Caco-2 (cell line): ENCODE data around the gene ZKSCAN8. TPM values are rescaled to one million over a fixed set of nuclear protein-coding genes. Genes with fewer than 3 reads are reported as not detected.

ENCODE experiments used
- BruUV-seq: library from RNA; stranded (reverse); fragments of 400-500 nt; replicated peaks from 2 replicates; lab custom pipeline; 2021; lab: Mats Ljungman, UMichigan
- CTCF ChIA-PET: fragments of 300-600 bp; sonication (Branson Sonifier 250); formaldehyde crosslinking; loops from one replicate; lab custom pipeline; 2022; ENCODE audit warnings: antibody characterized with exemption; lab: Charles Lee
- POLR2A ChIA-PET: fragments of 300-600 bp; sonication (Branson Sonifier 250); formaldehyde crosslinking; loops from one replicate; lab custom pipeline; 2022; ENCODE audit warnings: antibody characterized with exemption; lab: Charles Lee
- DNase-seq, 2 experiments: peaks; one replicate each; pipeline versions ENCODE4 v3.0.0 to v3.0.0-alpha.2; 2020 to 2022
- H3K27me3 ChIP-seq: replicated peaks from 2 replicates; pipeline ENCODE4 v1.6.0; 2011; ENCODE audit warnings: low read length; ENCODE audit not compliant: control insufficient read depth, insufficient read depth
- H3K36me3 ChIP-seq: 2 replicates; pipeline ENCODE4 v1.5.1; 2011; ENCODE audit warnings: low read length; ENCODE audit not compliant: control insufficient read depth, insufficient read depth
- H3K4me1 ChIP-seq: fragments of 250-450 bp; sonication (Bioruptor Pico); 2 replicates; pipeline ENCODE4 v1.5.1; 2020; ENCODE audit warnings: mild to moderate bottlenecking
- H3K4me3 ChIP-seq: 2 replicates; pipeline ENCODE4 v1.5.1; 2011; ENCODE audit warnings: low read depth, mild to moderate bottlenecking, control low read depth, low read length
- H3K9me3 ChIP-seq: fragments of 250-450 bp; sonication (Bioruptor Pico); 2 replicates; pipeline ENCODE4 v1.5.1; 2020; ENCODE audit warnings: mild to moderate bottlenecking, moderate library complexity
- H3K27ac Mint-ChIP-seq: one replicate; pipeline ENCODE4 v1.8.0; 2022; ENCODE audit warnings: mixed read lengths; ENCODE audit not compliant: unreplicated experiment
- H3K27me3 Mint-ChIP-seq: one replicate; pipeline ENCODE4 v1.8.0; 2022; ENCODE audit warnings: mixed read lengths; ENCODE audit not compliant: insufficient read depth, unreplicated experiment
- H3K36me3 Mint-ChIP-seq: one replicate; pipeline ENCODE4 v1.8.0; 2022; ENCODE audit warnings: mild to moderate bottlenecking, mixed read lengths; ENCODE audit not compliant: insufficient read depth, unreplicated experiment
- H3K4me1 Mint-ChIP-seq: one replicate; pipeline ENCODE4 v1.8.0; 2022; ENCODE audit warnings: low read depth, mixed read lengths; ENCODE audit not compliant: unreplicated experiment
- H3K4me3 Mint-ChIP-seq: one replicate; pipeline ENCODE4 v1.8.0; 2022; ENCODE audit warnings: mild to moderate bottlenecking, moderate library complexity, mixed read lengths; ENCODE audit not compliant: unreplicated experiment
- H3K9me3 Mint-ChIP-seq: one replicate; pipeline ENCODE4 v1.8.0; 2022; ENCODE audit warnings: mixed read lengths; ENCODE audit not compliant: unreplicated experiment
- CTCF ChIP-seq, 2 experiments: fragments of 200-600 bp in 1 of 2; IDR thresholded peaks; 1 replicate in 1 of 2; 2 replicates in 1 of 2; pipeline versions ENCODE4 v1.5.1 to v1.8.0; 2011 to 2022; ENCODE audit warnings: antibody characterized with exemption in 1 of 2, control low read depth in 1 of 2, inconsistent platforms in 1 of 2, low read depth in 1 of 2, low read length in 1 of 2, mild to moderate bottlenecking in 1 of 2, moderate library complexity in 1 of 2; ENCODE audit not compliant: insufficient read depth in 1 of 2, severe bottlenecking in 1 of 2, unreplicated experiment in 1 of 2
- intact Hi-C: fragments of 100-400 bp; cut with micrococcal nuclease; formaldehyde crosslinking; loops from one replicate; pipeline ENCODE4 v1.10.0; 2022; ENCODE audit not compliant: unreplicated experiment
- total RNA-seq: library from RNA; stranded (reverse); gene quantifications from 2 replicates; pipeline ENCODE4 v1.2.3, GENCODE V29; 2022

ZKSCAN8 gene
- total RNA-seq, 1 experiment from 2014 or later = 17.0 TPM

- TF ChIP-seq CTCF (IDR thresholded peaks at IDR 0.05; ENCODE audit: insufficient read depth in 1 of 2, low read depth in 1 of 2, low read length in 1 of 2, severe bottlenecking in 1 of 2, unreplicated experiment in 1 of 2) = no peak
- Histone ChIP-seq H3K4me3 (peak overlapping the region; percentile 77), H3K9me3 (no peaks in the 10 kb centered on the region), H3K4me1 (peaks cover 6% of the 10 kb centered on the region; the same call in 1 of the 2 replicates), H3K27me3 (no peaks in the 10 kb centered on the region), H3K36me3 (no peaks in the 10 kb centered on the region)
- BruUV-seq = no TSS peak
- CTCF ChIA-PET = interaction anchor here (0.5 to 1.4 kb wide), 4 partner anchors 32 to 421 kb away, joined by 3 to 6 read pairs (median 4); no protein-coding TSS in a partner anchor
- H3K27ac Mint-ChIP-seq = peak overlapping the region; percentile 93
- peak; percentile 84 to 87 for DNase-seq
- POLR2A ChIA-PET = interaction anchor here (0.6 to 0.8 kb wide), 3 partner anchors 12 to 26 kb away, joined by 3 to 8 read pairs (median 3); partner anchors contain the start of gene ZSCAN16
- no peaks in the 10 kb centered on the region for H3K9me3 Mint-ChIP-seq
- no peaks in the 10 kb centered on the region for H3K27me3 Mint-ChIP-seq
- peaks cover 12% of the 10 kb centered on the region for H3K36me3 Mint-ChIP-seq
- H3K4me3 Mint-ChIP-seq = peak overlapping the region; percentile 96
- intact Hi-C loops = loop anchor here (1.0 kb wide), 3 partner anchors 13 to 115 kb away; partner anchors contain the start of genes ZKSCAN4, ZNF165 and ZSCAN16
- H3K4me1 Mint-ChIP-seq = peaks cover 13% of the 10 kb centered on the region
Measured at GRCh38 chr6:28136585-28137504, 4.8 kb upstream of the ZKSCAN8 start.

- DNase-seq = no peak
- H3K9me3 Mint-ChIP-seq = no peaks in the 10 kb centered on the region
- CTCF ChIA-PET = interaction anchor here (1.0 to 1.4 kb wide), 2 partner anchors 33 to 218 kb away, joined by 3 to 6 read pairs; no protein-coding TSS in a partner anchor
- no peaks in the 10 kb centered on the region for H3K27me3 Mint-ChIP-seq
- intact Hi-C loops = no loop called here
- no peaks in the 10 kb centered on the region for H3K27me3 ChIP-seq
- no peak for TF ChIP-seq CTCF (IDR thresholded peaks at IDR 0.05; ENCODE audit: insufficient read depth in 1 of 2, low read depth in 1 of 2, low read length in 1 of 2, severe bottlenecking in 1 of 2, unreplicated experiment in 1 of 2)
- peak overlapping the region; percentile 77 for H3K4me3 ChIP-seq
- POLR2A ChIA-PET = interaction anchor here (0.6 to 0.8 kb wide), 2 partner anchors 13 to 26 kb away, joined by 3 to 8 read pairs; partner anchors contain the start of gene ZSCAN16
- H3K4me1 Mint-ChIP-seq = peaks cover 13% of the 10 kb centered on the region
- no peaks in the 10 kb centered on the region for H3K36me3 ChIP-seq
- H3K9me3 ChIP-seq = no peaks in the 10 kb centered on the region
- H3K4me1 ChIP-seq = peaks cover 6% of the 10 kb centered on the region; the same call in 1 of the 2 replicates
- no TSS peak for BruUV-seq
- peaks cover 12% of the 10 kb centered on the region for H3K36me3 Mint-ChIP-seq
- H3K4me3 Mint-ChIP-seq = peak overlapping the region; percentile 96
- H3K27ac Mint-ChIP-seq = peak overlapping the region; percentile 93
Measured at GRCh38 chr6:28137505-28137981, 4.1 kb upstream of the ZKSCAN8 start.

GRCh38 chr6:28139860-28140543, 1.7 kb upstream of the ZKSCAN8 start:
- H3K36me3 ChIP-seq = no peaks in the 10 kb centered on the region
- no peak overlapping the region for H3K4me3 ChIP-seq
- ChIA-PET POLR2A (no interaction called here), CTCF (no interaction called here)
- no peak for DNase-seq
- no peaks in the 10 kb centered on the region for H3K27me3 ChIP-seq
- H3K4me1 Mint-ChIP-seq = peaks cover 13% of the 10 kb centered on the region
- no peaks in the 10 kb centered on the region for H3K27me3 Mint-ChIP-seq
- peaks cover 9% of the 10 kb centered on the region; the same call in 1 of the 2 replicates for H3K4me1 ChIP-seq
- intact Hi-C loops = loop anchor here (2.0 kb wide), 1 partner anchor 73 kb away; no protein-coding TSS in a partner anchor
- no TSS peak for BruUV-seq
- no peaks in the 10 kb centered on the region for H3K9me3 ChIP-seq
- peaks cover 18% of the 10 kb centered on the region for H3K36me3 Mint-ChIP-seq
- no peak overlapping the region for H3K27ac Mint-ChIP-seq
- no peaks in the 10 kb centered on the region for H3K9me3 Mint-ChIP-seq
- TF ChIP-seq CTCF (IDR thresholded peaks at IDR 0.05; ENCODE audit: insufficient read depth in 1 of 2, low read depth in 1 of 2, low read length in 1 of 2, severe bottlenecking in 1 of 2, unreplicated experiment in 1 of 2) = no peak
- H3K4me3 Mint-ChIP-seq = no peak overlapping the region
